ENCODE results near the gene VPS37D. TPM values are rescaled to one million over a fixed set of nuclear protein-coding genes. Genes with fewer than 3 reads are reported as not detected.
A peak's percentile ranks its signal among the peaks of the same experiment; 100 is the strongest.
"Not testable (repeated sequence)": the region's sequence is repeated elsewhere in the genome, so short reads cannot be mapped to it uniquely, and the experiment has no call there.

The VPS37D gene
- total RNA-seq, 4 donors from 2014 or later = 1.1 to 6.3 (median 5.0) TPM; not detected in 1

DNA sequence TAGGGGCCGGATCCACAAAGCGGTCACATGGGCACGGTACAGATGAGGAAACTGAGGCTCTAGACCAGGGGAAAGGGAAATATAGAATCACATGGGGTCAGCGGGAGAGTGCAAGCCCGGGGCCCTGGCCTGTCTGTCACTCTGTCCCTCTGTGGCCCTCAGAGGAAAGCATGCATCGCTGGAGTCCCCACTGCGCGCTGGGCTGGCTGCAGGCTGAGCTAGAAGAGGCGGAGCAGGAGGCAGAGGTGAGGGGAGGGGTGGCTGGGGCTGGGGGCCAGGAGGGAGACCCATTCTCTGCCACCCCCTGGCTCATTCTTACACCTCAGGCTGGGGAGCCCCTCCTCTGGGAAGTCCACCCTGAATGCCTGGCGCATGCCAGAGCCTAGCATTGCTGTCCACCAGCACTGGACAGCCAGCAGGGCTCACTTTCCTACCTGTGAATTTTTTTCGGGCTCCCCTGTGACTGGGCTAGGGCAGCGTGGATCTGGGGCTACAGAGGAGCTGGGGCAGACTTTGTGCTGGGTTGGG, 2.3 kb downstream of the VPS37D start:
- Histone ChIP-seq H3K4me3 (no peak overlapping the region), H3K4me1 (peaks cover 0 to 19% (median 5%) of the 10 kb centered on the region in 4 donors), H3K36me3 (no peaks in the 10 kb centered on the region), H3K27me3 (no peaks in the 10 kb centered on the region), H3K27ac (no peak overlapping the region), H3K9me3 (no peaks in the 10 kb centered on the region)
- TF ChIP-seq POLR2A (IDR thresholded peaks at IDR 0.05) = no peak
- TF ChIP-seq, protein P1, sequence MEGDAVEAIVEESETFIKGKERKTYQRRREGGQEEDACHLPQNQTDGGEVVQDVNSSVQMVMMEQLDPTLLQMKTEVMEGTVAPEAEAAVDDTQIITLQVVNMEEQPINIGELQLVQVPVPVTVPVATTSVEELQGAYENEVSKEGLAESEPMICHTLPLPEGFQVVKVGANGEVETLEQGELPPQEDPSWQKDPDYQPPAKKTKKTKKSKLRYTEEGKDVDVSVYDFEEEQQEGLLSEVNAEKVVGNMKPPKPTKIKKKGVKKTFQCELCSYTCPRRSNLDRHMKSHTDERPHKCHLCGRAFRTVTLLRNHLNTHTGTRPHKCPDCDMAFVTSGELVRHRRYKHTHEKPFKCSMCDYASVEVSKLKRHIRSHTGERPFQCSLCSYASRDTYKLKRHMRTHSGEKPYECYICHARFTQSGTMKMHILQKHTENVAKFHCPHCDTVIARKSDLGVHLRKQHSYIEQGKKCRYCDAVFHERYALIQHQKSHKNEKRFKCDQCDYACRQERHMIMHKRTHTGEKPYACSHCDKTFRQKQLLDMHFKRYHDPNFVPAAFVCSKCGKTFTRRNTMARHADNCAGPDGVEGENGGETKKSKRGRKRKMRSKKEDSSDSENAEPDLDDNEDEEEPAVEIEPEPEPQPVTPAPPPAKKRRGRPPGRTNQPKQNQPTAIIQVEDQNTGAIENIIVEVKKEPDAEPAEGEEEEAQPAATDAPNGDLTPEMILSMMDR (IDR thresholded peaks at IDR 0.05) = no peak
- no peak for DNase-seq

DNA sequence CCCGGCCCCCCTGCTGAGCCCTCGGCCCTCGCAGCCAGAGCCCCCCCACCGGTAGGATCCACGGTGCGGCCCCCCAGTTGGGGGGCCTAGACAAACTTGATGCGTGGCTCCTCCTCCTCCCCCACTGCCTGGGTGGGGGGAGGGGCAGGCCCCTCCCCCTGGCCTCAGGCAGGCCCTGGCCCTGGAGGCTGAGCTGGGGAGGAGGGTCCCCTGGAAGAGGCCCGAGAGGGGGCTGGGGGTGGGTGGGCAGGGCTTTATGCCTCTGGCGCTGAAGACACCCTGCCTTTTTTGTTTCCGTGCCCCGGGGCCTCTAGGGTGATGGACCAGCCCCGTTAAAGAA, 3.7 kb downstream of the VPS37D start:
- DNase-seq = no peak
- Histone ChIP-seq H3K9me3 (no peaks in the 10 kb centered on the region), H3K36me3 (no peaks in the 10 kb centered on the region), H3K4me3 (no peak overlapping the region), H3K27me3 (no peaks in the 10 kb centered on the region), H3K4me1 (peaks cover 0 to 19% (median 5%) of the 10 kb centered on the region in 4 donors), H3K27ac (no peak overlapping the region)
- TF ChIP-seq, protein P1 (IDR thresholded peaks at IDR 0.05) = no peak
- no peak for TF ChIP-seq POLR2A (IDR thresholded peaks at IDR 0.05)

DNA sequence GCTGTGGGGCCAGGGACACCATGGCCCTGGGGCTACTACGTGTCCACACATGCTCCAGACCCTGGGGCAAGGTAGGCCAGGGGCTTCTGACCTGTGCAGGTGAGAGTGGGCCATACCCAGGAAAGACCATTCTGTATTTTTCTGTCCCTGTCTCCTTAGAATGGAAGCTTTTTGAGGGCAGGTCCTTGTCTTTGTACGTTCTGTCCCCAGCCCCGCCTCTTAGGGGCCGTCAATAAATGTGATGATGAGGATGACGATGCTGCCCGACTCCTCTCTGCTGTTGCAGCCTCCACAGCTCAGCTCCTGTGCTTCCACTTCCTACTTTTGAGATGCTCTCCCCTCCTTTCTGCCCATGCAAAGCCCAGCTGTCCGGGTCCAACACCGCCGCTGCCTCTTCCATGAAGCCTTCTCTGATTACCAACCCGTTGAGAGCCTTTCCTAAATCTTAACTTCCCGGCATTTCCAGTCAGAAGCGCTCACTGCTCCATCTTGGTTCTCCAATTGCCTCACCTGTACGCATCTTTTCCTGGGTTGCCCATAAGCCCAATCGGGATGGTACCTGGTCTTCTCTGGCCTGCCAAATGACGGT, 4.3 kb downstream of the VPS37D start:
- Histone ChIP-seq H3K36me3 (no peaks in the 10 kb centered on the region), H3K27ac (no peak overlapping the region), H3K9me3 (no peaks in the 10 kb centered on the region), H3K27me3 (no peaks in the 10 kb centered on the region), H3K4me1 (peaks cover 0 to 18% (median 5%) of the 10 kb centered on the region in 4 donors), H3K4me3 (no peak overlapping the region)
- TF ChIP-seq, protein P1 (IDR thresholded peaks at IDR 0.05) = no peak
- TF ChIP-seq POLR2A (IDR thresholded peaks at IDR 0.05) = no peak
- DNase-seq = no peak

DNA sequence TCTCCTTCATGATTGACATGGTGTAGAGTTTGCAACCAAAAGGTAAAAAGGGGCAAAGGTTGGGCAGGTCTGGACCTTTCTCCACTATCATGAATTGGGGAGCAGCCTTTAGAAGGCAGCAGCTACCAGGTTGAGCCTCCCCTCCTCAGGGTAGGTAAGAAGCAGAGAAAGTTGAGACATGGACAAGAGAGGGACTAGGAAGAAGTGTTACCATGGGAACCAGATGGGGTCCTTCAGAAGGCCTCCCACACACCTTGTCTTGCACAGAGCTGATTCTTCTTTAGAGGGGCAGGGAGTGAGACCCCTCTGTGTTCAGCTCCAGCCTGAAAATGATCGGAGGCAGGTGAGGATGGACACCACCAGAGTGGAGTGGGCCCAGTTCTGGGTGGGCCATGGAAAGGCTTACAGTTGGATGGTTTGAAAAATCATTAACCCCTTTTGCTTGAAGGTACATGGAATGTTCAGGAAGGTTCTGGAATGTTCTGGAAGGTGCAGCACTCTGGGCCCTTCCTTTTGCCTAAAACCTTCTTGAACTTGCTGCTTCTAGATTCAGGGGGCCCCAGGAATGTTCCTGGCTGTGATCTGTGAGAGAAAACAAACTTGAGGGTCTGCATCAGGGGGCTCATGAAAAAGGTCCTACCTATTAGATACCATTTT, 7.0 kb downstream of the VPS37D start:
- Histone ChIP-seq H3K9me3 (no peaks in the 10 kb centered on the region), H3K27ac (no peak overlapping the region), H3K27me3 (no peaks in the 10 kb centered on the region), H3K4me1 (no peaks in the 10 kb centered on the region), H3K36me3 (no peaks in the 10 kb centered on the region), H3K4me3 (no peak overlapping the region)
- no peak for DNase-seq
- TF ChIP-seq, protein P1 (IDR thresholded peaks at IDR 0.05) = no peak
- TF ChIP-seq POLR2A (IDR thresholded peaks at IDR 0.05) = no peak

DNA sequence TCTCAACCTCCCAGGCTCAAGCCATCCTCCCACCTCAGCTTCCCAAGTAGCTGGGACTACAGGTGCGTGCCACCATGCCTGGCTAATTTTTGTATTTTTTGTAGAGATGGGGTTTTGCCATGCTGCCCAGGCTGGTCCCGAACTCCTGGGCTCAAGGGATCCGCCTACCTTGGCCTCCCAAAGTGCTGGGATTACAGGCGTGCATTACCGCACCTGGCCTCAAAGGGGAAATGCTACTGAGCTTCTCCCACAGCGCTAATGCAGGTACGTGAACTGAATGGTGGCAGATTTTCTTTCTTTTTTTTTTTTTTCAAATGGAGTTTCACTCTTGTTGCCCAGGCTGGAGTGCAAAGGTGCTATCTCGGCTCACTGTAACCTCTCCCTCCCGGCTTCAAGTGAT, 8.4 kb downstream of the VPS37D start:
- not testable (repeated sequence) for H3K4me3 ChIP-seq

More for the DNA sequence above, 8.4 kb downstream of the VPS37D start:
- not testable (repeated sequence) for H3K27me3 ChIP-seq, H3K36me3 ChIP-seq, H3K9me3 ChIP-seq, DNase-seq, H3K27ac ChIP-seq
- H3K4me1 ChIP-seq = peaks cover 0 to 10% (median 0%) of the 10 kb centered on the region in 4 donors
- TF ChIP-seq, protein P1 (IDR thresholded peaks at IDR 0.05) = peak in 3 of 6 experiments; percentile 20 to 32 (median 25)
